DOHH2 (cell line): ENCODE measurements around the gene EPHA2.
A peak's percentile ranks its signal among the peaks of the same experiment; 100 is the strongest.

Experiments used
- H3F3A ChIP-seq: fragments of 200-600 bp; sonication (generic), shearing (Covaris generic); 2 replicates; pipeline ENCODE4 v1.6.0; 2016; ENCODE audit warnings: antibody characterized with exemption, mild to moderate bottlenecking; ENCODE audit not compliant: control insufficient read depth, insufficient read depth
- H3K27ac ChIP-seq: fragments of 200-600 bp; sonication (generic); 2 replicates; pipeline ENCODE4 v1.5.1; 2014; ENCODE audit warnings: low read depth, mild to moderate bottlenecking, low read length, moderate library complexity
- H3K27me3 ChIP-seq: fragments of 200-600 bp; sonication (generic); 2 replicates; pipeline ENCODE4 v1.6.1; 2014; ENCODE audit warnings: mild to moderate bottlenecking, low read length, mixed read lengths; ENCODE audit not compliant: control insufficient read depth
- H3K36me3 ChIP-seq: fragments of 200-600 bp; sonication (generic); 2 replicates; pipeline ENCODE4 v1.6.1; 2014; ENCODE audit warnings: mild to moderate bottlenecking, low read length, moderate library complexity, mixed read lengths; ENCODE audit not compliant: control insufficient read depth
- H3K4me1 ChIP-seq: fragments of 200-600 bp; sonication (generic); 2 replicates; pipeline ENCODE4 v1.6.1; 2014; ENCODE audit warnings: mild to moderate bottlenecking, low read length, mixed read lengths; ENCODE audit not compliant: control insufficient read depth
- H3K4me2 ChIP-seq: fragments of 200-600 bp; sonication (generic); 2 replicates; pipeline ENCODE4 v1.6.0; 2014; ENCODE audit warnings: mild to moderate bottlenecking, low read length, moderate library complexity
- H3K4me3 ChIP-seq: fragments of 200-600 bp; sonication (generic); 2 replicates; pipeline ENCODE4 v1.5.1; 2014; ENCODE audit warnings: mild to moderate bottlenecking, low read length, mixed read lengths
- H3K79me2 ChIP-seq: fragments of 200-600 bp; sonication (generic); 2 replicates; pipeline ENCODE4 v1.6.1; 2014; ENCODE audit warnings: mild to moderate bottlenecking, low read length, mixed read lengths; ENCODE audit not compliant: control insufficient read depth
- H3K9me2 ChIP-seq: fragments of 200-600 bp; sonication (generic); replicated peaks from 2 replicates; pipeline ENCODE4 v1.6.1; 2014; ENCODE audit warnings: mild to moderate bottlenecking, low read length, mixed read lengths; ENCODE audit not compliant: control insufficient read depth
- H3K9me3 ChIP-seq: fragments of 200-600 bp; sonication (generic); 2 replicates; pipeline ENCODE4 v1.6.1; 2014; ENCODE audit warnings: antibody characterized with exemption, low read length, mixed read lengths; ENCODE audit not compliant: control insufficient read depth, insufficient read depth
- H4K20me1 ChIP-seq: fragments of 200-600 bp; sonication (generic); 2 replicates; pipeline ENCODE4 v1.6.0; 2014; ENCODE audit warnings: low read depth, mild to moderate bottlenecking, antibody characterized with exemption, low read length, moderate library complexity; ENCODE audit not compliant: control insufficient read depth, insufficient read depth
- CTCF ChIP-seq: fragments of 200-600 bp; sonication (generic); IDR thresholded peaks from one replicate; pipeline ENCODE4 v1.5.1; 2014; ENCODE audit warnings: antibody characterized with exemption, mild to moderate bottlenecking, low read depth, low read length; ENCODE audit not compliant: poor library complexity, severe bottlenecking
- EZH2phosphoT487 ChIP-seq: fragments of 200-600 bp; sonication (generic); IDR thresholded peaks from 2 replicates; pipeline ENCODE4 v1.6.1; 2017; ENCODE audit warnings: borderline replicate concordance, mild to moderate bottlenecking, antibody characterized with exemption, low read length, moderate library complexity, mixed read lengths

Gene EPHA2

GRCh38 chr1:16167331-16168143, 11.7 kb upstream of the EPHA2 start:
- peak overlapping the region; percentile 55 for H3K4me2 ChIP-seq
- H3K79me2 ChIP-seq = no peaks in the 10 kb centered on the region
- peak overlapping the region; percentile 60 for H3K4me3 ChIP-seq
- peaks cover 14% of the 10 kb centered on the region for H3K4me1 ChIP-seq
- no peaks in the 10 kb centered on the region for H4K20me1 ChIP-seq
- H3K27me3 ChIP-seq = peaks cover 3% of the 10 kb centered on the region; the same call in 1 of the 2 replicates
- no peaks in the 10 kb centered on the region for H3K36me3 ChIP-seq
- no peaks in the 10 kb centered on the region for H3K9me2 ChIP-seq
- H3F3A ChIP-seq = no peaks in the 10 kb centered on the region
- TF ChIP-seq CTCF = no peak
- no peak for TF ChIP-seq EZH2phosphoT487
- no peaks in the 10 kb centered on the region for H3K9me3 ChIP-seq
- no peak overlapping the region for H3K27ac ChIP-seq

DNA sequence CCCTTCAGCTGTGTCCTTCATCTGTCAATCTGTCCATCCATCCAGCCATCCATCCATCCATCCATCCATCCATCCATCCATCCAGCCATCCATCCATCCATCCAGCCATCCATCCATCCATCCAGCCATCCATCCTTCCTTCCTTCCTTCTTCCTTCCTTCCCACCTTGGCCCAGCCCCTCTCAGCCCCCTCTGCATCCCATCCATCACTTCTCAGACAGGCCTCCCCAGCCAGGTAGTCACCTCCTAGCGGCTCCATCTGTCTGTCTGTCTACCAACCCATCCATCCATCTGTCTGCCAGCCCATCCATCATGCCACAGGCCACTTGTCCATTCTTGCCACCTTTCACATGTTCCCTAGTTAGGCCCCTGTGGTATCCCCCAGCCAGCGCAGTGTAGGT, 10.2 kb upstream of the EPHA2 start:
- Histone ChIP-seq H3K36me3 (no peaks in the 10 kb centered on the region), H3K79me2 (no peaks in the 10 kb centered on the region), H3K4me3 (no peak overlapping the region), H3K27ac (no peak overlapping the region), H3K27me3 (peaks cover 10% of the 10 kb centered on the region; the same call in 1 of the 2 replicates), H3K4me1 (peaks cover 17% of the 10 kb centered on the region), H3K4me2 (no peak overlapping the region), H4K20me1 (no peaks in the 10 kb centered on the region), H3K9me2 (no peaks in the 10 kb centered on the region), H3F3A (no peaks in the 10 kb centered on the region), H3K9me3 (no peaks in the 10 kb centered on the region)
- TF ChIP-seq EZH2phosphoT487 = no peak
- TF ChIP-seq CTCF = no peak

DNA sequence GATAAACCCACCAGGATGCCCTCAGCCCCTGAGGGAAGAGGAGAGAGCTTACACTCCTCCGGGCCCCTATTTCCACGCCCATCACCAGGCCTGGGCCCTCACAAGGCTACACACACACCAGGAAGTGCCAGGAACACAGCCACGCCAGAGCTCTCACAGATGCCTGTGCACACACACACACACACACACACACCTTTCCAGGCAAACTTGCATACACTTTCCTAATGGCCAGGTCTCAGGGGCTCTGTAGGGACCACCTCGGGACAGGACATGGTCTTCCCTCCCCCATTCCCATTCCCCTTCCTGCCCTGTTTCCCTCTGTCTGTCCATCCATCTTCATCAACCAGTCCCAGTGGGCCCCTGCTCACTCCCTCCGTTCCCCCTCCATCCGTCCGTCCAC, 9.7 kb upstream of the EPHA2 start:
- no peaks in the 10 kb centered on the region for H3F3A ChIP-seq
- no peaks in the 10 kb centered on the region for H3K9me2 ChIP-seq
- H3K36me3 ChIP-seq = no peaks in the 10 kb centered on the region
- TF ChIP-seq CTCF (no peak), EZH2phosphoT487 (no peak)
- no peak overlapping the region for H3K4me2 ChIP-seq
- peaks cover 17% of the 10 kb centered on the region for H3K4me1 ChIP-seq
- H3K79me2 ChIP-seq = no peaks in the 10 kb centered on the region
- no peak overlapping the region for H3K27ac ChIP-seq
- no peak overlapping the region for H3K4me3 ChIP-seq
- H3K9me3 ChIP-seq = no peaks in the 10 kb centered on the region
- H4K20me1 ChIP-seq = no peaks in the 10 kb centered on the region
- H3K27me3 ChIP-seq = peaks cover 10% of the 10 kb centered on the region; the same call in 1 of the 2 replicates
